GM15510 (cell line): ENCODE data around the gene ZNF583.

ENCODE experiments used
- POLR2A ChIP-seq: IDR thresholded peaks from 3 replicates; pipeline ENCODE4 v1.6.1; 2011; ENCODE audit warnings: borderline replicate concordance; ENCODE audit not compliant: insufficient read length; ENCODE audit errors: extremely low read depth

Gene ZNF583

GRCh38 chr19:56403764-56404704 is at the start of gene ZNF583:
ZNF583 (plus strand) TSS chr19:56404332; CDS start chr19:56407115, 2,783 bp downstream.
- TF ChIP-seq POLR2A: peak; percentile 47

- TF ChIP-seq POLR2A: no peak
Measured at GRCh38 chr19:56355517-56355916, 48.6 kb upstream of the ZNF583 start.

GRCh38 chr19:56356944-56357343 is 47.2 kb upstream of the ZNF583 start:
- no peak for TF ChIP-seq POLR2A

- no peak for TF ChIP-seq POLR2A
Measured at GRCh38 chr19:56360841-56361240, 43.3 kb upstream of the ZNF583 start.

- peak; percentile 24 for TF ChIP-seq POLR2A
Measured at GRCh38 chr19:56367829-56368711, 36.1 kb upstream of the ZNF583 start.

GRCh38 chr19:56369886-56370676 is 34.1 kb upstream of the ZNF583 start:
- no peak for TF ChIP-seq POLR2A

GRCh38 chr19:56372281-56372680 is 31.9 kb upstream of the ZNF583 start:
- no peak for TF ChIP-seq POLR2A

- no peak for TF ChIP-seq POLR2A
Measured at GRCh38 chr19:56377105-56377924, 26.8 kb upstream of the ZNF583 start.

- no peak for TF ChIP-seq POLR2A
Measured at GRCh38 chr19:56383826-56384605, 20.1 kb upstream of the ZNF583 start.

GRCh38 chr19:56393119-56394012 is 10.8 kb upstream of the ZNF583 start, which contains the start of gene ZNF582:
ZNF582 (minus strand) TSS chr19:56393534; CDS start chr19:56391752, 1,782 bp downstream.
- peak; percentile 50 for TF ChIP-seq POLR2A

- no peak for TF ChIP-seq POLR2A
Measured at GRCh38 chr19:56398809-56399208, 5.3 kb upstream of the ZNF583 start.

GRCh38 chr19:56400485-56400884 is 3.6 kb upstream of the ZNF583 start:
- TF ChIP-seq POLR2A: no peak
